HPDE6-E6E7 (cell line): ENCODE results near the gene IFNB1.

Experiments
- DNase-seq: peaks from one replicate; pipeline ENCODE4 v3.0.0; 2011; ENCODE audit warnings: missing footprints; ENCODE audit errors: extremely low spot score

The IFNB1 gene

DNA sequence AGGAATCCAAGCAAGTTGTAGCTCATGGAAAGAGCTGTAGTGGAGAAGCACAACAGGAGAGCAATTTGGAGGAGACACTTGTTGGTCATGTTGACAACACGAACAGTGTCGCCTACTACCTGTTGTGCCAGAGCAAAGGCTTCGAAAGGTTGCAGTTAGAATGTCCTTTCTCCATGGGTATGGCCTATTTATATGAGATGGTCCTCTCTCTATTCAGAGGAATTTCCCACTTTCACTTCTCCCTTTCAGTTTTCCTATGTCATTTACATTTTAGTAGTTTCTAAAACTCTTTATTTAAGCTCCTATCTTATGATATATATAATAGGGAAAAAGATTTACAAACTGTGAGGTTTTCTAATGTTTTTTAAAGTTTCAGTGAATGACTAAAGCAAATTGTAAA, at the start of gene IFNB1:
TSS of gene IFNB1 (minus strand) at position 162 of the 400 bp plus-strand sequence. CDS start at position 89, 73 bp downstream.
- no peak for DNase-seq

DNA sequence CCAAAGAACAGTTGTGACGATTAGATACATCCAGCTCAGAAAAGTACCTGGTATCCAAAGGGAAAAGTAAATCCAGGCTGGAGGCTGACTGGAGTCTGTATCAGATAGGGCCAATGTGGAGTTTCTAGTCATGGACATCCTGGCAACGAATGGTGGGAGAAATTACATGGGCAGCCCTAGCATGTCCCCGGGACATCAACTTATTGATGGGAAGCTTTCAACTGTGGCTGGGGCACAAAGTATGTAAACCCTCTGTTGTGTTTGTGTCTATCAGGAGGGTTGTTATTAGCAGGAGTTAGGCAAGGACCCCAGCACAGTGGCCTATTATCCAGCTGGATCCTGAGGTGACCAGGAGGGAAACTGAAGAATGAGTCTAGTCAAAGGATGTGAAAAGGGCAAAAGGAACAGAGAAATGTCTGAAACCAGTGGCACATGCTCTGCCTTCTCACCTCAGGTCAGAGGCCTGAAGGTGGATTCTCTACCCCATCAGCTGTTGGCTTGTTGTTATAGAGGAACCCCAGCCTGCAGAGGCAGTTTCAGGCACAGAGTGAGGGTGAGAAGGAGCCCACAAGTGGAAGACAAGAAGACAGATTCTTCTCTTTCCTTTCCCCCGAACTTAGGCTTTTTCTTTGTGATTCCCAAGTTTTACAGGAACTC, 44.0 kb upstream of the IFNB1 start:
- DNase-seq = no peak

- DNase-seq = no peak
Observed at GRCh38 chr9:21121079-21121478, 43.3 kb upstream of the IFNB1 start.

DNA sequence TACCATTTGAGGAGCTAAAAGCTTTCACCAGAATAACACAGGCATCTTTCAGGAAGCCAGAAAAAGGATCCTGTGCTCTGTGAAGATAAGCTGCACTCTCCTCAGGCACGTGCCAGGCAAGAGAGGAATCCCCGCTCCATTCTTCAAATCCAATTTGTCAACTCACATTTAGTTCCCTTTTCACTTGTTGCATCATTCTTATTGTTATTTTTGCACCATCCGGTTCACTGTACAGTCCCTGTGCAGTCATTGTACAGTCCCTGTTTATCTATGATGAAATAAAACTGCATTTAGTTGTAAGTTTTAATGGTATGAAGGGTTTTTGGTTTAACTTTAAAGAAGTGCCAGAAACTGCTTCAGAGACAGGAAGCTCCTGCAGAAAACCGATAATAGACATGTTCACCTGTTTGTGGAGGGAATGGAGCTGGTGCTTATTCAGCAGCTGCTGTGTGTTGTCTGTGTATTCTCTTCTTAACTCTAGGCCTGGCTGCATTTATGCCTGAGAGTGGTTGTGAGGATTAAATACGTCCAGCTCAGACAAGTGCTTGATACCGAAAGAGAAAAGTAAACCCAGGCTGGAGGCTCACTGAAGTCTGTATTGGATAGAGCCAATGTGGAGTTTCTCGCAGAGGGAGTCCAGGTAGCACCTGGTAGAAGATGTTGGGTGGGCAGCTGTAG, 41.5 kb upstream of the IFNB1 start:
- DNase-seq = no peak

DNA sequence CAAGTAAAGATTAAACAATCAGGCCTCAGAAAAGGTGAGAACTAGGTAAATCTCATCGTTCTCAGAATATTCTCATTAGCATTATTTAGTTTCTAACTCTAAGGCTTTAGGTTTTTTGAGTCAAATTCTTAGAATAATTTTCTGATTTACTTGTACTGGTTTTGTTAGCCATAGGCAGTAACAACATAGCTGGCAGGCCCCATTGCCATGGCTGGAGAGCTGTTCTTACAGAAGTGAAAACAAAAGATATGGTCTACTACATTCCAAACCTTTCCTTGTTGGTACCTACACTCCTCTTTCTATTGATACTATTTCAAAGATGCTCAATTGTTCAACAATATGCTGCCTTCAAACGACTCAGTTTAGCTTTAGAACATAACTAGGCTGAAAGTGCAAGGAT, 36.6 kb upstream of the IFNB1 start:
- no peak for DNase-seq

DNA sequence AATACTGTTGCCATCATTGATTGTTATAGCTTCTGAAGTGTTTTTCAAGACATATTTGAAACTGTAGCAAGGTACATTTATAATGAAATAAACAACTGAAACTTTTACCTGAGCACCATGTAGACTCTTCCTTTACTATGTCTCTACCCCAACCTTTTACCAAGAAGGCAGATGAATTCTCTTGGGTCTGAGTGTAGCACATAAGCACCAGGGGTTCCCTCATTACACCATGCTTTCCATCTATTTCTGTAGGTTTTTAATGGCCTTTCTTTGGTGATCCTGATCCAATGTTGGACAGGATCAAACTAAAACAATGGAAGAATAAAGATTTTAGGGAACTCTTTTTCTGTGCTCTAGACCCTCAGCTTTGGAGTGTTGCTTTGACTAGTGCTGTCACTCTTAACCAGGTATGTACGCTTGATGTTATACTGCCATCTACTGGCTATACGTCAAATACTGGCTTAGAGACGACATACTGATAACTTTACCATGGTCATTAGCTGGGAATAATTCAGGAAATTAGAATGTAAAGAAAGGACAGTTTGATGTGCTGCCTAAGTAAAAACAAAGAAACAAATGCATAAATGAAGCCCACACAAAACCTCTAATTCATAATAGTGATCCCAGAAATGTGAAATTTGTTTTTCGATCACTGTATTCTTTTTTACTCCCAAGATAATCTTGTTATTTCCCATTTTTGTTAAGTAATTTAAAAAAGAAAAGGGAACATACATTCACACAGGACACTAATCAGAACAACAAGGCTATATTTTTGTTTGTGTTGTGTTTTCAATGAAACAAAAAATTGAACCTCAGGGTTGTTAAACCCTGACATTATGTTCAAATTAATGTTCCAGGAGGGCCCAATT, 33.2 kb upstream of the IFNB1 start:
- peak; percentile 28 for DNase-seq

DNA sequence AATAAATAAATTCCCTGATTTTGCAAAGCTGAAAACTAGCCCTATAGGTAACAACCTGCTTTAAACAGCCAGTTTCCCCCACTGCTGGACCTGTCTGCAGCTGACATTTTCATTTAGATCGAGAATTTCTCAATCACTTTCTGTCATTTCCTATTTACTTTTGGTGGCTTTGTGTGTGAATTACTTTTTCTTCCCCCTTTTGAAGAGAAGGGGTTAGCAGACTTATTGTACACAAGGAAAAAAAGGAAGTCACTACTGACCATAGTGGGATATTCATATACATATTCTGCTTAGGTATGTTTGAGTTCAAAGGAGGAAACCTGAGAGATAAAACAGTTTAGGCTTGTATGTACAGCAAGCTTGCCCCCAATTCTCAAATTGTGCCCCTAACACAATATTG, 27.0 kb upstream of the IFNB1 start:
- DNase-seq = no peak

GRCh38 chr9:21102305-21102704, 24.6 kb upstream of the IFNB1 start:
- no peak for DNase-seq

DNA sequence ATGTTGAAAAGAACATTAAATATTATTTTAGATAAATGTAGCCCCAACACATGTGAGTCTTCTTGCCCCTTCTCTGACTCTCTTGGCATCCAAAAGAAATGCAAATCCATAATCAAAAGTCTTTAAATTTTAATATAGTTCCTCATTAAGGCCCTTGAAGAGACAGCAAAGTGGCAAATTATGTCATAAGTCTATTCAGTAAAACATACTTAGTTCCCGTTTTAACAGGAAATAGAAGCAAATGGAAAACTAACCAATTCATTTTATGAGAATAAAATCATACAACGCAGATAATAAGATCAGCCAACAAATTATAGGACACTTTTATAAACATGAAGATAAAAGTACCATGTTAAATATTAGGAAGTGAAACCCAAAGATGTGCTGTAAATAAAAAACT, 20.1 kb upstream of the IFNB1 start:
- DNase-seq = no peak

- no peak for DNase-seq
Observed at GRCh38 chr9:21096901-21097255, 19.1 kb upstream of the IFNB1 start.

DNA sequence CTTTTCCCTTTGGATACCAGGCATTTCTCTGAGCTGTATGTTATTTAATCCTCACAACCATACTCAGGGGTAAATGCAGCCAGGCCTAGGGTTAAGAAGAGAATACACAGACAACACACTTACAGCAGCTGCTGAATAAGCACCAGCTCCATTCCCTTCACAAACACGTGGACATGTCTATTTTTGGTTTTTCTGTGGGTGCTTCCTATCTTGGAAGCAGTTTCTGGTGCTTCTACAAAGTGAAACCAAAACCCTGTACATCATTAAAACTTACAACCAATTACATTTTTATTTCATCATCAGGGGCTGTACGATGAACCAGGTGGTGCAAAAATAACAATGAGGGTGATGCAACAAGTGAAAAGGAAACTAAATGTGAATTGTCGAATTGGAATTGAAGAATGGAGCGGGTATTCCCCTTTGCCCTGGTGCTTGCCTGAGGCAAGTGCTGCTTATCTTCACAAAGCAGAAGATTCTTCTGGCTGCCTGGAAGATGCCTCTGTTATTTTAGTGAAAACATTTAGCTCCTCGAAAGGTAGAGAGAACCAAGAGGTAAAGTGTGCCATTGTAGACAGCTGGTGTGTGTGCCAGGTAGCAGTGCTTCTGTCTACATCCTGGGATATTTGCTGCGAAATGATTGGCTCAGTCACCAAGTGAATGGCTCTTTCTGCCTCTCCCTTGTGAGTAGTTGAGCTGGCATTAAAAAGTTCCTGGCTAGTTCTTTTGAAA, 18.6 kb upstream of the IFNB1 start:
- DNase-seq = peak; percentile 48

- DNase-seq = no peak
Observed at GRCh38 chr9:21095561-21095960, 17.8 kb upstream of the IFNB1 start.

DNA sequence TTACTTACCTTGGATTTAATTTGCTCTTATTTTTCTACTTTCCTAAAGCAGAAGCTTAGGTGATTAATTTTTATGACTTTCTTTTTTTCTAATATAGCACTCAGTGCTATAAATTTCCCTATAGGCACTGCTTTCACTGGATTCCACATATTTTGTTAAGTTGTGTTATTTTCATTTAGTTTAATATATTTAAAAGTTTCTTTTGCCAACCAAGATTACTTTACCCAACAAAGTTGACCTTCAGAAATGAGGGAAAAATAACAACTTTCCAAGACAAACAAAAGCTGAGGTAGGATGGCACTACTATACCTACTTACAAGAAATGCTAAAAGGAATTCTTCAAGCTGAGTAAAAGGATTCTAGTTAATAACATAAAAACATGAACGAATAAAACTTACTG, 8.8 kb upstream of the IFNB1 start:
- no peak for DNase-seq

GRCh38 chr9:21085005-21085404, 7.3 kb upstream of the IFNB1 start:
- no peak for DNase-seq

- no peak for DNase-seq
Observed at GRCh38 chr9:21084242-21084850, 6.6 kb upstream of the IFNB1 start.

DNA sequence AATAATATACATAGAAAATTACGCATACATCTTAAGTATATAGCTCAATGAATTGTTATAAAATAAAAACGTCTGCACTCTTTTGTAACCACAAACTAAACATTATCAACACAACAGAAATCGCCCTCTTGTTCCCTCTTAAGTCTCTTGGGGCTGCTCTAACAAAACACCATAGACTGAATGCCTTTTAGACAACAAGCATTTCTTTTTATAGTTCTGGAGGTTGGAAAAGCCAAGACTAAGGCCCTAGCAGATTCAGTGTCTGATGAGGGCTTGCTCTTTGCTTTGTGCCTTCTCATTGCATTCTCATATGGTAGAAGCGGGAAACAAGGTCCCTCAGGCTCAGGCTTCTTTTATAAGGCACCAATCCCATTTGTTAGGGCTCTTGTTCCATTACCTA, 4.9 kb upstream of the IFNB1 start:
- no peak for DNase-seq

GRCh38 chr9:21081999-21082398, 4.3 kb upstream of the IFNB1 start:
- no peak for DNase-seq

DNA sequence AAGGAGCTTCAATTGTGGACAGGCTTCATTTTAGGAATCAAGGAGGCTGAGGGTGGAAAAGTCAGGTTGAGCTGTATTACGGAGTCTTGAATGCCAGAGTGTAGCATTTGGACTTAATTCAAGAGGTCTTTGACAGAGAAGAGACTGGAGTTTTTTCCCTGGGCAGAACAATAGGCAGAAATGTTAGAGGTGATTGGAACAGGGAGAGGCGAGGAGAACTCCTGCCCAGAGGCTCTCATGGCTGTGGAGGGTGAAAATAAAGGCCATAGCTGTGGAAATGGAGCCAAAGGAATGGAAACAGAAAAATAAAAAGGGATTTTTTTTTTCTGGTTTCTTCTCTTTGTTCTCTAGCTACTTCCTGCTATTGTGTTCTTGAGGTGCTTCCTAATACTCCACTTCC, 3.7 kb upstream of the IFNB1 start:
- DNase-seq = no peak

DNA sequence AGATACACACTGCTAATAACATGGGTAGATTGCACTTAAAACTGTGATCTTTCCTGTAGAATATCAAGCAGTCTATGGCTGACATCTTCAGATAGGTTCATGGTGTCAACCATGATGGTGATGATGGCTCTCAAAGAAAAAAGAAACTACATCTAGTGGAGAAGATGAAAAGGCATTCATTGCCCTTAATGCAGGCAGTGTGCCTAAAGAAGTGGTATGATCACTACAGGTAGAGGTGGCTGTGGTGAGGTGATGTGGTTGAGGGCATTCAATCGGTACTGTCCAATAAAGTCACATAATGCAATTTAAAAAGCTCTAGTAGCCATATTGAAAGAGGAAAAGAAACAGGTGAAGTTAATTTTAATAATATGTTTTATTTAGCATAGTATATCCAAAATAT, 3.1 kb upstream of the IFNB1 start:
- no peak for DNase-seq

DNA sequence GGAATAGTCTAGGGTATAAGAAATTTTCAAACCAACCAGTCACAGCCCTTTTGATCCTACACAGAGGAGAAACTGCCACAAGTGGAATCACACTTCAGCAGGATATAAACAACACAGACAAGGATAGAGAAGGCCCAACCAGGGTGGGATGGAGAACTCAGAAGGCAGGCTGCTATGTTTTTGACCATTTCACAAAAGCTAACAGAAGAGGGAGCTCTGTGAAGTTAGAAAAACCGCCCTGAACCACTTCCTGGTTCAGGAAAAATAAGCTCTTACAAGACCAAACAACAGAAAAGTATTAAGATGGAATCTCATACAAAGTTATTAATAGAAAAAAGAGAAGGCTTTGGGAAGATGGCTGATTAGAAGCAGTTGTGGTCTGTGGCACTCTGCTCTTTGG, 960 bp upstream of the IFNB1 start:
- no peak for DNase-seq

GRCh38 chr9:21075484-21075883, 2.3 kb downstream of the IFNB1 start:
- DNase-seq = no peak

GRCh38 chr9:21070906-21071305, 6.8 kb downstream of the IFNB1 start:
- no peak for DNase-seq
